OCI-LY1 (cell line): ENCODE results near the gene LYL1.

Source experiments
- CTCF ChIP-seq: fragments of 200-600 bp; sonication (generic), shearing (Covaris generic); IDR thresholded peaks from 2 replicates; pipeline ENCODE4 v1.5.1; 2017; ENCODE audit warnings: mild to moderate bottlenecking, antibody characterized with exemption, low read length, moderate library complexity, mixed read lengths
- EZH2 ChIP-seq: fragments of 200-600 bp; sonication (generic), shearing (Covaris generic); IDR thresholded peaks from 2 replicates; pipeline ENCODE4 v1.8.0; 2017; ENCODE audit warnings: borderline replicate concordance, mixed run types, mild to moderate bottlenecking, antibody characterized with exemption, low read length, moderate library complexity, mixed read lengths

DNA sequence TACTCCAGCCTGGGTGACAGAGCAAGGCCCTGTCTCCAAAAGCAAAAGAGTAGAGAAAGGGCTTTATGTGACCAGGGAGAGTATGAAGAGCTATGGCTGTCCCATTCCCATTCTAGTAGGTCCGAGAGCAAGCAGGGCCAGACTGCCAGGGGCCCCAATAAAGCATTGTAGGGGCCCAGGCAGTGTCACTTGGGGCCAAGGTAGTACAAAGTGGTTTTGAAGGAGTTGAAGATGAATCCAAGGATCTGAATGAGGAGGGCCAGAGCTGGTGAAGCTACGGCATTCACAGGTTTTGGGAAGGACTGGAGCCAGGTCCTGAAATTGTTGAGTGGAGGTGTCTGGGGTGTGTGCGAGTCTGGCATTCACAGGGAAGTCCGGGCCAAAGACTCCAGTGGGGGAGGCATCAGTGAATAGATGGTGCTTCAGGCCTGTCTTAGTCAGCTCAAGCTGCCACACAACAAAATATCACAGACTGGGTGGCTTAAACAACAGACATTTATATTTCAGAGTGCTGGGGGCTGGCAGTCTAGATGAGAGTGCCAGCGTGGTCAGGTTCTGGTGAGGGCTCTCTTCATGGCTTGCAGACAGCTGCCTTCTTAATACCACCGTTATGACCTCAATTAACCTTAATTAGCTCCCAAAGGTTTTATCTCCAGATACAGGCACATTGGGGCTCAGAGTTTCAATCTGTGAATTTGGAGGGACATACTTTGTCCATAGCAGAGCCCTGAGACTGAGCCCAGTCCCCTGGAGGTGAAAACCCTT lies 25.3 kb upstream of the LYL1 start:
- TF ChIP-seq CTCF (no peak), EZH2 (no peak)
